ENCODE data around the gene MYH4. TPM values are rescaled to one million over a fixed set of nuclear protein-coding genes. Genes with fewer than 3 reads are reported as not detected.

The MYH4 gene
- polyA plus RNA-seq, 1 of the 3 experiments (the other 2 are of a cell fraction), result not detected

DNA sequence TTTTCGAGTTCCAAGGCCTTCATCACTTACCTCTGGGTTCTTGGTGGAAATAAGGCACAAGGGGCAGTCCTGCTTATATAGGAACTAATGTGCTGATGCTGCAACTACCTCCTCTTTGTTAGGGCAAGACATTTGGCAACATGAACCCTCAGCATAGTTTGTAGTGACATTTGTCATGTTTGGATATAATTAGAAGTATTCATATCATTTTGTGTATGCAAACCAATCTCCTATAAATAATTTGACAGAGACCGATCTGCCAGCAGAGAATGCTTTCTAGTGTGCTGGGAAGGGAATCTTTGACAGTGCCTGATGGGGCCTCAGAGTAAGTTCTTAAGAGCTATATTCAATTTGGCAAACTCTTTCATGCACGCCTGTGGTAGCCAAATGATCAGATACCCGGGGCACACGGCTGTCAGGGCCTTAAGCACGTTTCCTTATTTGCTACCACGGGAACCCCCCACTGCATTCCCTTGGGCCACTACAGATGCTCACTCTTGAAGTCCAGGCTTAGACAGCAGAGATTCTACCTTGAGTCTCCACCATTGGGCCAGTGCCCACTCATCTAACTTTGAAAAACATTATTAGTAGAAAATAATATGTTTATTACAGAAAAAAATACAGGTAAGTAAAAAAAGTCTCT is 47.3 kb downstream of the MYH4 start, which contains the start of gene MYH8:
Gene MYH8 (minus strand): TSS at position 51 of the 643 bp plus-strand sequence. CDS start 1,723 bp downstream, outside the sequence.
- Histone ChIP-seq H2AFZ (ENCODE audit: low read depth) (no peak within 1 kb of the TSS), H3K4me2 (no peak within 1 kb of the TSS), H3K9ac (no peak within 1 kb of the TSS), H3F3A (replicated peaks; ENCODE audit: insufficient read depth) (no peaks in the 10 kb centered on the region), H3K9me3 (no peaks in the 10 kb centered on the region), H3K9me2 (no peaks in the 10 kb centered on the region), H3K27me3 (ENCODE audit: insufficient read depth) (no peaks in the 10 kb centered on the region), H3K4me1 (ENCODE audit: control insufficient read depth in 1 of 2, insufficient read depth in 2 of 2, low read depth in 1 of 2, low read length in 1 of 2) (no peaks in the 10 kb centered on the region), H3K79me2 (ENCODE audit: insufficient read depth) (no peaks in the 10 kb centered on the region), H3K27ac (ENCODE audit: low read depth in 2 of 2, low read length in 1 of 2) (no peak within 1 kb of the TSS), H4K20me1 (ENCODE audit: insufficient read depth) (no peaks in the 10 kb centered on the region), H3K36me3 (replicated peaks in 1 of 2; ENCODE audit: control insufficient read depth in 1 of 2, insufficient read depth in 2 of 2, low read length in 1 of 2) (no peaks in the 10 kb centered on the region), H3K4me3 (ENCODE audit: low read depth in 2 of 2, low read length in 1 of 2) (no peak within 1 kb of the TSS)
- ChIA-PET CTCF (no interaction called here), POLR2A (no interaction called here)
- WGBS (ENCODE audit: low lambda C conversion rate), result 10% methylated on average over 7 of the region's 7 CpGs
- TF ChIP-seq EZH2phosphoT487 (IDR thresholded peaks at IDR 0.05; ENCODE audit: borderline replicate concordance, low read depth), result no peak
- TF ChIP-seq, protein P1, sequence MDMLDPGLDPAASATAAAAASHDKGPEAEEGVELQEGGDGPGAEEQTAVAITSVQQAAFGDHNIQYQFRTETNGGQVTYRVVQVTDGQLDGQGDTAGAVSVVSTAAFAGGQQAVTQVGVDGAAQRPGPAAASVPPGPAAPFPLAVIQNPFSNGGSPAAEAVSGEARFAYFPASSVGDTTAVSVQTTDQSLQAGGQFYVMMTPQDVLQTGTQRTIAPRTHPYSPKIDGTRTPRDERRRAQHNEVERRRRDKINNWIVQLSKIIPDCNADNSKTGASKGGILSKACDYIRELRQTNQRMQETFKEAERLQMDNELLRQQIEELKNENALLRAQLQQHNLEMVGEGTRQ (IDR thresholded peaks at IDR 0.05; ENCODE audit: borderline replicate concordance, low read depth, low read length), result no peak
- TF ChIP-seq TEAD4 (IDR thresholded peaks at IDR 0.05; ENCODE audit: borderline replicate concordance, insufficient read depth), result no peak
- TF ChIP-seq SMC3 (IDR thresholded peaks at IDR 0.05; ENCODE audit: low read depth, low read length), result no peak
- no peak for TF ChIP-seq FOXM1 (IDR thresholded peaks at IDR 0.05; ENCODE audit: low read depth)
- TF ChIP-seq TCF12 (IDR thresholded peaks at IDR 0.05), result no peak
- TF ChIP-seq NRF1 (IDR thresholded peaks at IDR 0.05; ENCODE audit: low read depth, low read length), result no peak
- TF ChIP-seq JUND (IDR thresholded peaks at IDR 0.05), result no peak
- TF ChIP-seq, protein P2, sequence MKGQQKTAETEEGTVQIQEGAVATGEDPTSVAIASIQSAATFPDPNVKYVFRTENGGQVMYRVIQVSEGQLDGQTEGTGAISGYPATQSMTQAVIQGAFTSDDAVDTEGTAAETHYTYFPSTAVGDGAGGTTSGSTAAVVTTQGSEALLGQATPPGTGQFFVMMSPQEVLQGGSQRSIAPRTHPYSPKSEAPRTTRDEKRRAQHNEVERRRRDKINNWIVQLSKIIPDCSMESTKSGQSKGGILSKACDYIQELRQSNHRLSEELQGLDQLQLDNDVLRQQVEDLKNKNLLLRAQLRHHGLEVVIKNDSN (IDR thresholded peaks at IDR 0.05; ENCODE audit: borderline replicate concordance, low read depth), result no peak
- no peak for TF ChIP-seq MXI1 (IDR thresholded peaks at IDR 0.05; ENCODE audit: low read depth, low read length)
- TF ChIP-seq EP300 (IDR thresholded peaks at IDR 0.05; ENCODE audit: borderline replicate concordance in 1 of 2, low read depth in 1 of 2, low read length in 1 of 2), result no peak
- TF ChIP-seq, protein P3, sequence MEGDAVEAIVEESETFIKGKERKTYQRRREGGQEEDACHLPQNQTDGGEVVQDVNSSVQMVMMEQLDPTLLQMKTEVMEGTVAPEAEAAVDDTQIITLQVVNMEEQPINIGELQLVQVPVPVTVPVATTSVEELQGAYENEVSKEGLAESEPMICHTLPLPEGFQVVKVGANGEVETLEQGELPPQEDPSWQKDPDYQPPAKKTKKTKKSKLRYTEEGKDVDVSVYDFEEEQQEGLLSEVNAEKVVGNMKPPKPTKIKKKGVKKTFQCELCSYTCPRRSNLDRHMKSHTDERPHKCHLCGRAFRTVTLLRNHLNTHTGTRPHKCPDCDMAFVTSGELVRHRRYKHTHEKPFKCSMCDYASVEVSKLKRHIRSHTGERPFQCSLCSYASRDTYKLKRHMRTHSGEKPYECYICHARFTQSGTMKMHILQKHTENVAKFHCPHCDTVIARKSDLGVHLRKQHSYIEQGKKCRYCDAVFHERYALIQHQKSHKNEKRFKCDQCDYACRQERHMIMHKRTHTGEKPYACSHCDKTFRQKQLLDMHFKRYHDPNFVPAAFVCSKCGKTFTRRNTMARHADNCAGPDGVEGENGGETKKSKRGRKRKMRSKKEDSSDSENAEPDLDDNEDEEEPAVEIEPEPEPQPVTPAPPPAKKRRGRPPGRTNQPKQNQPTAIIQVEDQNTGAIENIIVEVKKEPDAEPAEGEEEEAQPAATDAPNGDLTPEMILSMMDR (IDR thresholded peaks at IDR 0.05), result no peak
- TF ChIP-seq, protein P4, sequence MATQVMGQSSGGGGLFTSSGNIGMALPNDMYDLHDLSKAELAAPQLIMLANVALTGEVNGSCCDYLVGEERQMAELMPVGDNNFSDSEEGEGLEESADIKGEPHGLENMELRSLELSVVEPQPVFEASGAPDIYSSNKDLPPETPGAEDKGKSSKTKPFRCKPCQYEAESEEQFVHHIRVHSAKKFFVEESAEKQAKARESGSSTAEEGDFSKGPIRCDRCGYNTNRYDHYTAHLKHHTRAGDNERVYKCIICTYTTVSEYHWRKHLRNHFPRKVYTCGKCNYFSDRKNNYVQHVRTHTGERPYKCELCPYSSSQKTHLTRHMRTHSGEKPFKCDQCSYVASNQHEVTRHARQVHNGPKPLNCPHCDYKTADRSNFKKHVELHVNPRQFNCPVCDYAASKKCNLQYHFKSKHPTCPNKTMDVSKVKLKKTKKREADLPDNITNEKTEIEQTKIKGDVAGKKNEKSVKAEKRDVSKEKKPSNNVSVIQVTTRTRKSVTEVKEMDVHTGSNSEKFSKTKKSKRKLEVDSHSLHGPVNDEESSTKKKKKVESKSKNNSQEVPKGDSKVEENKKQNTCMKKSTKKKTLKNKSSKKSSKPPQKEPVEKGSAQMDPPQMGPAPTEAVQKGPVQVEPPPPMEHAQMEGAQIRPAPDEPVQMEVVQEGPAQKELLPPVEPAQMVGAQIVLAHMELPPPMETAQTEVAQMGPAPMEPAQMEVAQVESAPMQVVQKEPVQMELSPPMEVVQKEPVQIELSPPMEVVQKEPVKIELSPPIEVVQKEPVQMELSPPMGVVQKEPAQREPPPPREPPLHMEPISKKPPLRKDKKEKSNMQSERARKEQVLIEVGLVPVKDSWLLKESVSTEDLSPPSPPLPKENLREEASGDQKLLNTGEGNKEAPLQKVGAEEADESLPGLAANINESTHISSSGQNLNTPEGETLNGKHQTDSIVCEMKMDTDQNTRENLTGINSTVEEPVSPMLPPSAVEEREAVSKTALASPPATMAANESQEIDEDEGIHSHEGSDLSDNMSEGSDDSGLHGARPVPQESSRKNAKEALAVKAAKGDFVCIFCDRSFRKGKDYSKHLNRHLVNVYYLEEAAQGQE (IDR thresholded peaks at IDR 0.05; ENCODE audit: low read depth, low read length), result no peak
- TF ChIP-seq ELF1 (IDR thresholded peaks at IDR 0.05), result no peak
- no peak for TF ChIP-seq GABPA (IDR thresholded peaks at IDR 0.05; ENCODE audit: low read depth)
- TF ChIP-seq RFX5 (IDR thresholded peaks at IDR 0.05; ENCODE audit: low read length), result no peak
- no peak for TF ChIP-seq FOXJ3 (CRISPR knock-in tag; IDR thresholded peaks at IDR 0.05)
- TF ChIP-seq RXRA (IDR thresholded peaks at IDR 0.05; ENCODE audit: borderline replicate concordance, low read depth), result no peak
- DNase-seq, result no peak

All from SK-N-SH (cell line).